HuH-7 (cell line): ENCODE data around the gene RASSF4.
"Not testable (repeated sequence)": the region's sequence is repeated elsewhere in the genome, so short reads cannot be mapped to it uniquely, and the experiment has no call there.

Experiments used
- DNase-seq: peaks from one replicate; pipeline ENCODE4 v3.0.0; 2011; ENCODE audit warnings: low spot score

The RASSF4 gene

DNA sequence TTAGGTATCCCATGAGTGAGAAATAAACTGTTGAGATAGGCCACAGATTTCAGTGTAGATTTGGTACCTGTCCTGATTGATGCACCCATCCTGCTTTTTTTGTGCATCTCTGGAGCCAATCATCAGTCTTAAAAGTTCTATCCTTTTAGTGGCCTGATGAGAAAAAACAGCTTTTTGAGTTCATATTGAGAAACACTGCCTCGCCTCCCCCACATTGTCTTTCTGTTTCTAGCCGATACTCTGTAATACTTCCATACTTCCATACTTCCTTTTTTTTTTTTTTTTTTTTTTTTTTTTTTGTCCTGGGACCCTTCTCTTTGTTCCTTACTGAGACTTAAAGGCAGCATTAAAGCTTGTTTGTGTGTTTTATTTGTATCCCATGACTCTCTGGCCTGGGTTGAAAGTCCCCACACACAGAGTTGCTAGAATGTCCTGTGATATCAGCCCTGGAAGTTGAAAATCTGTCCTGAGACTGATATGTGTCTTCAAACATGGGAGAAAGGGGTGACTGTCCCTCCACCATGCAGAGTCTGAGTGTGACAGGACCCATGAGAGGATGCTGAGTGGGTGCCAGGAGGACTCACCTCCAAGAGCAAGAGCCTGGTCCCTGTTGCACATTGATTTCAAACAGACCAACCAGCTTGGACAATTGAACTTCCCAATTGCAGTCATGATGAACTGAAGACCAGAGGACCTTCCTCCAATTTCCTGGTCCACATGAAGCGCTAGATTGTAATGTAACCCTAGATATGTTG lies 46.9 kb downstream of the RASSF4 start:
- no peak for DNase-seq

DNA sequence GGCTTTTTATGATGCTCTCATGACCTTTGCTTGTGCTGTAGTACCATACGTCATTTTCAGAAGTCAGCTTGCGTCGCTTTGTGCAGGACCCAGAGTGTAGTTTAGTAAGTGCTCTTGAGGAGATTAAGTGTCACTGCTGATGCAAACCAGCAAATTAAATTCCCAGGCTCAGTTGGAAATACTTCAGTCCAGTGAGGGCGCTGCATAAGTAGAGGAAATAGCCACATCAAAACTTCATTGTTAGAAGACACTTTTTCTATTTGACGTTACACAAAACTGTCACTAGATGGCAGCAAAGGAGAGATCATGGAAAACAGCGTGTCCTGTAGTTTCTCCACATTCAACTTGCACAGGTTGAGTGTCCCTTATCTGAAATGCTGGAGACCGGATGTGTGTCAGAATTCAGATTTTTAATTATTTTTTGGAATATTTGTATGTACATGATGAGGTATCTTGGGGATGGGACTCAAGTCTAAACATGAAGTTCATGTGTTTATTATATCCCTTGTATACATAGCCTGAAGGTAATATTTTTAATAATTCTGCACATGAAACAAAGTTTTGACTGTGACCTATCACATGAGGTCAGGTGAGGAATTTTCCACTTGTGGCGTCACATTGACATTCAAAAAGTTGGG lies 49.0 kb downstream of the RASSF4 start:
- DNase-seq = peak; percentile 33

DNA sequence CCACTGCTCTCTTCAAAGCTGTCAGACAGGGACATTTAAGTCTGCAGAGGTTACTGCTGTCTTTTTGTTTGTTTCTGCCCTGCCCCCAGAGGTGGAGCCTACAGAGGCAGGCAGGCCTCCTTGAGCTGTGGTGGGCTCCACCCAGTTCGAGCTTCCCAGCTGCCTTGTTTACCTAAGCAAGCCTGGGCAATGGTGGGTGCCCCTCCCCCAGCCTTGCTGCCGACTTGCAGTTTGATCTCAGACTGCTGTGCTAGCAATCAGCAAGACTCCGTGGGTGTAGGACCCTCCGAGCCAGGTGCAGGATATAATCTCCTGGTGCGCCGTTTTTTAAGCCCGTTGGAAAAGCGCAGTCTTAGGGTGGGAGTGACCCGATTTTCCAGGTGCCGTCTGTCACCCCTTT lies 55.0 kb downstream of the RASSF4 start:
- not testable (repeated sequence) for DNase-seq

DNA sequence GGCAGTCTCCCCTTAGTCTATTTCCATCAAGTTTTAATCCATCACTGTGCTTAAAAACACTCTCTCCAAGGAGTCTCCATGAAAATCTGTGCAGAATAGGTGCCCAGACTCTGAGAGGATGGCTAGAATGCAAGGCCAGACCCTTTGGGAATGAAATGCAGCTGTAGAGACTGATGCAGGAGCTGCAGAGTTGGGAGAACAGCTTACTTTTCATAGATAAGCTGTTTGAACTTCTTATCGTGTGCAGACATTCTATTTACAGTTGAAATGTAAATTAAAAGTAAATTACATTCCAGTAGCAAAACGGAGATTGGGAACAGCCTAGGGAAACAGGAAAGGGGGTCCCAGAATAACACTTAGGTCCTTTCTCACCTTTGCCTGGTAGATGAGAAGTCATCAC lies 56.0 kb downstream of the RASSF4 start:
- DNase-seq = no peak

DNA sequence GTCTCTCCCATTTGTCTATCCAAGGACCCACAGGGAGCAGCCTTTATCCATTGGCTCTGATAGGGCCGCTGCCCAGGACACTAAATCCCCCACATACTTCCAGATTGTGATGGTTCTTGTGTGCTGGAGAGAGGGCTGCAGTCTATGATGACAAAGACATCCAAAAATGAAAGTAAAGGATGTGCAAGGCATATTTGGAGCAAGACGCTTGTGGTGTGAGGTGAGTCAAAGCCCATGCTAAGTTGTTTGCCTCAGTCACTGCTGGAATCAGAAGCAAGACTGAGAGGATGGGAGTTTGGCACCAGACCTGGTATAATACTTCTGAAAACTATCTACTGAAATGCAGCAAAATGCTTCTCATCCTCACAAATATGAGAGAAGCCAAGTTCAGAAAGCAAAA lies 63.8 kb downstream of the RASSF4 start:
- DNase-seq = no peak

DNA sequence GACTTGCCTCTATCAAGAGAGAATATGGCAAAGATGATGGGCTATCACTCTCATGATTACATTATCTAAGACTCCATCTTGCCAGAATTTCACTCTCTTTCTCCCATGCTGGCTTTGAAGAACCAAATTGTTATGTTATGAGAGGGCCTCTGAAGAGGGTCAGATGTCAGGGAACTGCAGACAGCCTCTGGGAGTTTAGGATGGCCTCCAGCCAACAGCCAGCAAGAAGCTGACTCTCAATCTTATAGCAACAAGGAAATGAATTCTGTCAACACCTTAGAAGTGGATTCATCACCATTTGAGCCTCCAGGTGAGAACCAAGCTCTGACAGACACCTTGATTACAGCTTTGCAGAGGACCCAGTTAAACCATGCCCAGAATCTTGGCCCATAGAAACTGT lies 74.7 kb downstream of the RASSF4 start:
- DNase-seq = no peak

DNA sequence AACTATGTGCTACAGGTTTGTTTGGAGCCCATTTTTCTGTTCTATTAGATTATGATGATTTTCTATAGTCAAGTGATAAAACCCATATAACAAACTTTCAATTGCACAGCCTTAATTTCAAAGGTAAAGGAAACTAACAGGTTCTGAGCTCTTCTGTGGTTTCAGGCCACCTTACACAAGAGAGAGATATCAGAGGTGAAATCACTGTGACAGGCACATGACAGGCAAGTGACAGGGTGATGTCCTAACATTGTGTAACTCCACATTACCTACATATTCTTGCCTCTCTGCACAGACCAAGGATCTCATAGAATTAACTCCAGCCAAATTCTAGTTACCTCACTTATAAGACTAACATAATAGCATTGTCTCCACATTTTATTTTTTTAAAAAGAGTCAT lies 76.1 kb downstream of the RASSF4 start:
- DNase-seq = no peak

DNA sequence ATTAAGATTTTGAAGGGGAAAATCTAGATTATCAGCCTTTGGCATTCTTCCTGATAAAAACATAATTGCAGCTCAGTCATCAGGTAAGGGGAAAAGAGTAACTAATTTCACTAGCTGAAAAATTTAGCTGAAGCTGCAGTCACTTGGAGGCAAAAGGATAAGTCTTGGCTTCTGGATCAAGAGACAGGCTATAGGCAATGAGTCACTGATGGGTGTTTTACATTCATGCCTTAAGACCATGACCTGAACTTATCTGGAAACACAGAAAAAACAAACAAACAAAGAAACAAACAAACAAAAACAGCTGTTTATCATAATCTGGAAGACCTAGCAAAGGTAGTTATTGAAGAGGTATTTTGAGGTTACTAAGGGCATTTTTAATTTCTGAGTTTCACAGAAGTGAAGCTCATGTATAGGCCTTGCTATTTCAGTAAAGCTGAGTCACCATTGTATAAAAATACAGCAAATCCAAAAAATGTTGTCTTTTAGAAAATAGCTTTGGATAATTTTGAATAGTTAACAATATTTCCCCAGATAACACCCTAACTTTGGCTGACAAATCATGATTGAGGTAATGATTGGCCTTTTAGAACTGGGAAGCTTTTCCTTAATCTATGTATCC lies 81.4 kb downstream of the RASSF4 start:
- no peak for DNase-seq

DNA sequence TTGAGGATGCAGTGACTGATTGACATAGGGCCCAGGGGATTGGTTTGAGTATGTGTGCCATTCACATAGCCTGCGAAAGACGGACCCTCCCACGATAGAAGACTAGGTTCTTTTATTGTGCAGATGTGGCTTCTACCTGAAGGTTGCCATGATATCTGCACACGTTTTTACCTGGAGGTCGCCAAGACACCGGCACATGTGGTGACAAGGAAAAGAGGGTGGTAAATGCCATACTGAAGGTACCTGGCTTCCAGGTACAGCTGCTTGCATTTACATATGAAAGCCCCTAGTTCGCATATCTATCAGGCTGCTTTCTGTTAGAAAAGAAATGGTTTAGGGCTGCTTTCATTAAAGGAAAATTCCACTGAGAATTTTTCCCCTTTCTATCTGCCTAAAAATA lies 84.7 kb downstream of the RASSF4 start:
- DNase-seq = no peak
